Pancreas (tissue), 10 donors: Measurements from ENCODE around the gene RHOH. TPM values are rescaled to one million over a fixed set of nuclear protein-coding genes. Genes with fewer than 3 reads are reported as not detected.

Source experiments
- ATAC-seq, 4 donors: fragments of 200-7000 bp; cut with Tn5 transposase; one replicate each; pipeline versions ENCODE4 v1.8.0 to v1.9.1; 2020; ENCODE audit warnings: mild to moderate bottlenecking in 4 of 4, moderate library complexity in 4 of 4
- DNase-seq, 6 donors: peaks; one replicate each; pipeline ENCODE4 v3.0.0-alpha.2; 2020
- FAIRE-seq: peaks from 2 replicates; lab custom pipeline; 2012; peaks lifted over from hg19 to GRCh38; lab: Jason Lieb, UNC
- H3K27ac ChIP-seq, 4 donors: fragments of 200-600 bp; sonication (generic); 1 replicate in 3 of 4; 2 replicates in 1 of 4; pipeline versions ENCODE4 v1.5.0 to v1.8.0; 2020
- H3K27me3 ChIP-seq, 4 donors: fragments of 200-600 bp; one replicate each; pipeline ENCODE4 v1.8.0; 2021
- H3K36me3 ChIP-seq, 3 donors: fragments of 200-600 bp; sonication (generic) in 1 of 3; one replicate each; pipeline versions ENCODE4 v1.5.0 to v1.8.0; 2020 to 2021
- H3K4me1 ChIP-seq, 3 donors: fragments of 200-600 bp; one replicate each; pipeline ENCODE4 v1.8.0; 2021
- H3K4me3 ChIP-seq, 4 donors: fragments of 200-600 bp; sonication (generic) in 2 of 4; one replicate each; pipeline versions ENCODE4 v1.5.0 to v1.8.0; 2020 to 2021
- H3K9me3 ChIP-seq, 4 donors: fragments of 200-600 bp; one replicate each; pipeline ENCODE4 v1.8.0; 2021
- WGBS, 2 donors: extraction: QIAGEN DNeasy Blood & Tissue Kit; methylation state at CpG; one replicate each; pipeline ENCODE4 v1.1.7; 2013; 5-methylcytosine and 5-hydroxymethylcytosine counted together
- intact Hi-C, 3 donors: fragments of 100-400 bp; cut with DNase I; formaldehyde crosslinking; loops; one replicate each; pipeline versions ENCODE4 v1.11.1 to v1.14.2; 2022
- polyA plus RNA-seq, 2 donors: library from polyadenylated mRNA; stranded (reverse); fragments of 200-250 nt; gene quantifications; one replicate each; pipeline ENCODE4 v1.2.3, GENCODE V29; 2013
- total RNA-seq, 6 donors: library from RNA; stranded (reverse); fragmentation: NEBNext Ultra II Directional in 4 of 6; extraction: Animal tissue kit (Norgen Biotek cat#: 25700) in 4 of 6; gene quantifications; one replicate each; pipeline versions ENCODE4 v1.2.1 to v1.2.4, GENCODE V29; 2021 to 2023
- TF ChIP-seq, protein P1 (sequence below), 4 donors: fragments of 200-600 bp; sonication (generic) in 3 of 4; IDR thresholded peaks; one replicate each; pipeline versions ENCODE4 v1.5.0 to v1.8.0; 2021; ENCODE audit warnings: antibody characterized with exemption in 4 of 4
- donor health status: healthy with polysubstance abuse.
- donor health status: DM: no; HTN: no; CAD: no; lungs with moderate emphysema.
- donor health status: DM: no; HTN: no; CAD: no.
- donor health status: control.
- donor health status: control.
- donor health status: Bipolar disorder and iron deficiency.
- donor health status: DM: yes; HTN: yes; CAD: no.
- donor health status: DM: no; HTN: no; CAD: no.
- donor health status: DM: no; HTN: no; CAD: no.
- donor health status: DM: yes; HTN: yes; CAD: no.

The RHOH gene
- total and polyA plus RNA-seq, 8 donors, result 0.08 to 1.8 (median 0.49) TPM

DNA sequence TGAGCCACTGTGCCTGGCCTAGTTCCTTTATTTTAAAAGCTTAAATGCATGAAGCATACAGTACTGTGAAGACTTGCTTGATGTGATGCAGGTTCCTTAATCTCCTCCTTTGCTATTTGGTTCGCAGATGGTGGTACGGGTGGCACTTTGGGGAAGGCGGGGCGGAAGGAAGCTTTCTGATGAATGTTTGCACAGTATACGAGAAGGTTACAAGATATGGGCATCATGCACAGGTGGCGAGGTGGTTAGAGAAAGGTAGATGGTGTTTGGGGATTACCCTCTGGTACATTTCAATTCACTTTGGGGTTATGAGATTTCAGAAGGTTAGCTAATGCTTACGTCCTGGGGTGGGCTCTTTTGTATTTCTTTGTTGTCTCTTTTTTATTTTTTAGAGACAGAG lies 17.2 kb downstream of the RHOH start:
- H3K4me3 ChIP-seq, result no peak overlapping the region
- intact Hi-C loops, result no loop called here
- no peak overlapping the region for H3K27ac ChIP-seq
- H3K9me3 ChIP-seq, result no peaks in the 10 kb centered on the region
- H3K27me3 ChIP-seq, result no peaks in the 10 kb centered on the region
- H3K4me1 ChIP-seq, result no peaks in the 10 kb centered on the region
- TF ChIP-seq, protein P1, sequence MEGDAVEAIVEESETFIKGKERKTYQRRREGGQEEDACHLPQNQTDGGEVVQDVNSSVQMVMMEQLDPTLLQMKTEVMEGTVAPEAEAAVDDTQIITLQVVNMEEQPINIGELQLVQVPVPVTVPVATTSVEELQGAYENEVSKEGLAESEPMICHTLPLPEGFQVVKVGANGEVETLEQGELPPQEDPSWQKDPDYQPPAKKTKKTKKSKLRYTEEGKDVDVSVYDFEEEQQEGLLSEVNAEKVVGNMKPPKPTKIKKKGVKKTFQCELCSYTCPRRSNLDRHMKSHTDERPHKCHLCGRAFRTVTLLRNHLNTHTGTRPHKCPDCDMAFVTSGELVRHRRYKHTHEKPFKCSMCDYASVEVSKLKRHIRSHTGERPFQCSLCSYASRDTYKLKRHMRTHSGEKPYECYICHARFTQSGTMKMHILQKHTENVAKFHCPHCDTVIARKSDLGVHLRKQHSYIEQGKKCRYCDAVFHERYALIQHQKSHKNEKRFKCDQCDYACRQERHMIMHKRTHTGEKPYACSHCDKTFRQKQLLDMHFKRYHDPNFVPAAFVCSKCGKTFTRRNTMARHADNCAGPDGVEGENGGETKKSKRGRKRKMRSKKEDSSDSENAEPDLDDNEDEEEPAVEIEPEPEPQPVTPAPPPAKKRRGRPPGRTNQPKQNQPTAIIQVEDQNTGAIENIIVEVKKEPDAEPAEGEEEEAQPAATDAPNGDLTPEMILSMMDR (IDR thresholded peaks at IDR 0.05), result no peak
- WGBS, 2 donors, result 90% methylated on average over 7 of the region's 7 CpGs
- H3K36me3 ChIP-seq, result no peaks in the 10 kb centered on the region
- no peak for DNase-seq
- no peak for FAIRE-seq
- no peak for ATAC-seq

DNA sequence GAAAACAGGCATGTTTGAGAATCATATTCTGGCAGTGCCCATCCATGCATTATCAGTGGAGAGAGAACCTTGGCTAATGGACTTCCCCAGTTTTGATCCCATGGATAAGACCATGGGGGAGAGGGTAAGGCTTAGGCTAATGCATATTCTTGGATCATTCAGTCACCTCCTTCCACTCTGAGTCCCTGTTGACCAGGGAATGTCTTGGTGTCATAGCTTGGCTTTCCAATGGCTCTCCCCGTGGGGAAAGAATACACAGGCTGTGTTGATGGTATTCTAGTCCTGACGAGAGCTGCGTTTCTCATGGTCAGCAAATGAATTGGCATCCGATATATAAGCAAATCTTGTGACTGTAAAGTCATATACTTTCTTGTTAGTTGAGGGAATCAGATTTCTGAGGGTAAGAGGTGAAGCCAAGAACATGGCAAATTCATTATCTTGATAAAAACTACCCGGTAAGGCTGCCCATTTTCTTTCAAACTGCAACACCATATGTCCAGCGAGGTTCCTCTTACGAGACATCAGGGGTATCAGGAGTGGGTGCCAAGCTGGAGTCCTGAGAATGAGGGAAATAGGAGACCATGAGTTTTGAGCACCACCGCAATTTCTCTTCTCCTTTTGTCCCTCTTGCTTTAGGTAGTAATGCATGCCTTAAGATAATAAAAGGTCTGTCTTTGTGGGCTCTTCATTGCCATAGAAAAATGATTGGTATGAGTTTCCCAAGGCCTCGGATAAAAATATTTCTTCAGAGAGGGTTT lies 18.0 kb downstream of the RHOH start:
- Histone ChIP-seq H3K4me1 (no peaks in the 10 kb centered on the region), H3K27ac (no peak overlapping the region), H3K9me3 (no peaks in the 10 kb centered on the region), H3K27me3 (no peaks in the 10 kb centered on the region), H3K36me3 (no peaks in the 10 kb centered on the region), H3K4me3 (no peak overlapping the region)
- 84% methylated on average over 9 of the region's 9 CpGs for WGBS, 2 donors
- no peak for ATAC-seq
- TF ChIP-seq, protein P1 (IDR thresholded peaks at IDR 0.05), result no peak
- FAIRE-seq, result no peak
- intact Hi-C loops, result no loop called here
- no peak for DNase-seq

DNA sequence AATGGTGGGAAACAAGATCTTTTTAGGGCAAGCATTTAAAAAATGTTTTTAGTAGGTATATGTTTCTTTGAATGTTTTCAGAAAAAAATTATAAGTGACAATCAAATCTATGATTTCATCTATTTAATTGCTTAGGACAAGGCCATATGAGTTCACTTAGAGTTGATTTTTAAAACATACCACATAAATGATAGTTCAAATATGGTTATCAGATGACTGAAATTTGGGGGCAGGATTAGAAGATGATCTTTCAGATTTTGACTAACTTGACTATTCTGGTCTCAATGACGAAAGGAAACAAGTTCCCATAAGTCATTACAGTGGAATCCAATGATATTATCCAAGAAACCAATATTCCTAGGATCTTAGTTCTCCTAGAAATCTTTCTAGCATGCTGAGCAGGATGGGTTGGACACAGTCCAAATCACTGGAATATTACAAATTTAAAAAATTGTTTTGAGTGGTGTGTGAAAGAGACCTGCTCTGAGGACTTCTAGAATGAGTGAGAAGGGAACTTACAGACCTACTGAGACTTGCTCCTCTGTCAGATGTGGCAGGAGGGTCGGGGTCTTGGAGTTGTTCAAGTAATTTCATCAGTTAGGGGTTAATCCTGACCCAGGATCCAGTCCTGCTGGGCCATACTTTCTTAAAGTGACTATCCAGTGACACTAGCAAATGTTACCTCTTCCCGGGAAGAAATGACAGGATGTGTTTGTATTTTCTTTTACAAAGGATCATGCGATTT lies 20.0 kb downstream of the RHOH start:
- ATAC-seq (no peak), FAIRE-seq (no peak), DNase-seq (no peak)
- no peaks in the 10 kb centered on the region for H3K9me3 ChIP-seq
- intact Hi-C loops, result no loop called here
- H3K4me3 ChIP-seq, result no peak overlapping the region
- WGBS, 2 donors, result 71 to 85% methylated on average over 4 of the region's 4 CpGs
- H3K4me1 ChIP-seq, result no peaks in the 10 kb centered on the region
- TF ChIP-seq, protein P1 (IDR thresholded peaks at IDR 0.05), result no peak
- H3K27ac ChIP-seq, result no peak overlapping the region
- no peaks in the 10 kb centered on the region for H3K27me3 ChIP-seq
- no peaks in the 10 kb centered on the region for H3K36me3 ChIP-seq

GRCh38 chr4:40221744-40222143 lies 24.9 kb downstream of the RHOH start:
- no peak for ATAC-seq
- no peak overlapping the region for H3K4me3 ChIP-seq
- H3K27ac ChIP-seq, result no peak overlapping the region
- H3K27me3 ChIP-seq, result no peaks in the 10 kb centered on the region
- intact Hi-C loops, result no loop called here
- H3K4me1 ChIP-seq, result no peaks in the 10 kb centered on the region
- FAIRE-seq, result no peak
- DNase-seq, result no peak
- TF ChIP-seq, protein P1 (IDR thresholded peaks at IDR 0.05), result no peak
- H3K9me3 ChIP-seq, result no peaks in the 10 kb centered on the region
- no peaks in the 10 kb centered on the region for H3K36me3 ChIP-seq
- WGBS, 2 donors, result 67 to 86% methylated on average over 1 of the region's 1 CpG

- TF ChIP-seq, protein P1 (IDR thresholded peaks at IDR 0.05), result no peak
- ATAC-seq (no peak), DNase-seq (no peak), FAIRE-seq (no peak)
- no peak overlapping the region for H3K4me3 ChIP-seq
- 76 to 93% methylated on average over 1 of the region's 1 CpG for WGBS, 2 donors
- no peaks in the 10 kb centered on the region for H3K27me3 ChIP-seq
- H3K36me3 ChIP-seq, result no peaks in the 10 kb centered on the region
- no peaks in the 10 kb centered on the region for H3K9me3 ChIP-seq
- H3K4me1 ChIP-seq, result no peaks in the 10 kb centered on the region
- intact Hi-C loops, result no loop called here
- no peak overlapping the region for H3K27ac ChIP-seq
These were observed 26.5 kb downstream of the RHOH start for GRCh38 chr4:40223343-40223742.
